ENCODE data around the gene SRGAP3.

DNA sequence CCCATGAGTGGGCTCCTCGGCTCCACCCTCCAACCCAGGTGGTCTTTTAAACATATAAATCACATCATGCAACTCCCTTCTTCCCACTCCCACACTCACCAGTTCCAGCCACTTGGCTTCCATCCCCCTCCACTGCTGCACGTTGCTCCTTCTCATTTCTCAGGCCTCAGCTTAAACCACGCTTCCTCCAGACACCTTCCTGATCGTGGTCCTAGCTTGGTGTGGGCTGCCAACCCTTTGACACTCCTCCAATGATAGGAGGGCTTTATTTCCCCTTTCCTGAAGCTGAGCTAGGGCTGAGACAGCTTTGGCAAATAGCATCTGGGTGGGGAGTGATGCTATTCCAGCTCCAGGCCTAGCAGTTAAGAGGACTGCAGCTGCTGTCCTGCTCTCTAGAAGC lies 130.1 kb downstream of the SRGAP3 start:
- TF ChIP-seq EZH2 (IDR thresholded peaks at IDR 0.05; ENCODE audit: borderline replicate concordance) (no peak), CTCF (IDR thresholded peaks at IDR 0.05; ENCODE audit: poor library complexity) (no peak), EZH2phosphoT487 (IDR thresholded peaks at IDR 0.05; ENCODE audit: low read depth, severe bottlenecking, unreplicated experiment) (no peak)

Measured in hepatocyte (in vitro differentiated cells).